Camera-type eye (tissue), 1 donor: Measurements from ENCODE around the gene NEUROG1. TPM values are rescaled to one million over a fixed set of nuclear protein-coding genes. Genes with fewer than 3 reads are reported as not detected.

Experiments used
- total RNA-seq: library from RNA; depleted of rRNA; stranded (reverse); fragments of >200 nt; gene quantifications from one replicate; pipeline ENCODE4 v1.2.3, GENCODE V29; 2014

NEUROG1 gene, protein sequence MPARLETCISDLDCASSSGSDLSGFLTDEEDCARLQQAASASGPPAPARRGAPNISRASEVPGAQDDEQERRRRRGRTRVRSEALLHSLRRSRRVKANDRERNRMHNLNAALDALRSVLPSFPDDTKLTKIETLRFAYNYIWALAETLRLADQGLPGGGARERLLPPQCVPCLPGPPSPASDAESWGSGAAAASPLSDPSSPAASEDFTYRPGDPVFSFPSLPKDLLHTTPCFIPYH
- 5.9 TPM for total RNA-seq

DNA sequence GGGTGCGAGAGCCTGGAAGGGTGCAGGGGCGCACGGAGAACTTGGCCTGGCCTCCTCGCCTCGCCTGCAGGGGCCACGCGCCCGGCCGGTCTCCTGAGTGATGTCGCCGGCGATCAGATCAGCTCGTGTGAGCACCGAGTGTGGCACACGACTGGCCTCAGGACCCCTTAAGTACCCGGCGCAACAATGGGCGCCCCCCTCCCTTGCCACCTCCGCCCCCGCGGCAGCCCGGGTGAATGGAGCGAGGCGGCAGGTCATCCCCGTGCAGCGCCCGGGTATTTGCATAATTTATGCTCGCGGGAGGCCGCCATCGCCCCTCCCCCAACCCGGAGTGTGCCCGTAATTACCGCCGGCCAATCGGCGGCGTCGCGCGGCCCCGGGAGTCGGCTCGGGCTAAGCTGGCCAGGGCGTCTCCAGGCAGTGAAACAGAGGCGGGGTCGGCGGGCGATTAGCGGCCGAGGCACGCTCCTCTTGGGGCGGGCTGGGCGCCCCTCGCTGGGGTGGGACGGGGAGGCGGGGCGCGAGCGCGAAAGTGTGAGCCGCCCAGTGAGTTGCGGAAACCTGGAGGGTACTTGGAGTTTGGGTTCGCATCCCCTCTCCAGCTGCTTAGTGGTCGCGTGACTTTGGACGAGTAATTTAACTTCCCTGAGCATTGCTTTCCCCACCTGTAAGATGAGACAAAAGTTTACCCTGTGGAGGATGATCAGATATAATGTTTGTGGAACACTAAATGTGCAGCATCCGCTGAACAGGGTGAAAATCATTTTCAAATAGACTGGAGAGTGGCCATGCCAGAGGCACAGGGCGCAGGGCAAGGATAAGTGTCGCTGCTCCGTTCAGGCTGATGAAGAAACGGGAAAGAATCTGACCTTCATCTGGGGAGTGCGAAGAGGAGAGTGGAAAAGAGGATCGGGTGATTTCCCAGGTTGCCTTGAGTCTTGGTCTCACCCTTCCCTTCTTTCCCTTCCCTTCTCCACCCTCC lies at the start of gene NEUROG1:
NEUROG1 (minus strand) TSS at position 145 of the 982 bp plus-strand sequence. CDS start 274 bp downstream, outside the sequence.

DNA sequence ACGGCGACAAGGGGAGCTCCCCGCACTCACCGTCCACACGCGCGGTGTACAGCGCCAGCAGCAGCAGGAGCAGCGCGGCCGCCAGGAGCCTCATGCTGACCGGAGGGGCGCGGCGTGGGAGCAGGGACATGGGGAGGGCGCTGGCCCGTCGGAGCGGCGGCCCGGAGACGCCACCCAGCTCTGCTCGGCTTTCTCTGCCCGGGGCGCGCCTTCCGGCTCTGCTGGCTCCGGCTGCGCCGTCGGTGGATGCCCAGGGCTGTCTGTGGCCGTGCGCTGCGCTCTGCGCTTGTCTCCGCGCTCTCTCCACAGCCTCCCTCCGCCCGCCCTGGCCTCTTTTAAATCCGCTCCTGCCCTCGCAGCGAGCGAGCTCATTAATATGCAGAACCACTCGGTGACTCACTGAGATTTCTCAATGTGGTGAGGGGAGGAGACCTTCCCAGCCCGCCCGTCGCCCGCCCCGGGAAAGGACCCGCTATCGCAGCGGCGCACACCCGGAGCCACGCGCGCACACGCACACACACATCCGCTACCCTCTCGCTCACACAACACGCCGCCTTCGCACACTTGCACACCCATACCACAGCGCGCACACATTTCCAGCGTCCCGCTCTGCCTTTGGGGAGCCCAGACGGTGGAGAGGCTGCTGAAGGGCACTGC lies 43.0 kb upstream of the NEUROG1 start, which contains the start of gene CXCL14:
CXCL14 (minus strand) TSS at position 307 of the 657 bp plus-strand sequence; CDS start at position 94, 213 bp downstream.

Other genes starting within 250 kb of the NEUROG1 start
- 274 TPM for gene MACROH2A1, start 136.7 kb downstream of the NEUROG1 start, total RNA-seq
- gene DCANP1, start 88.6 kb downstream of the NEUROG1 start, total RNA-seq = not detected
- gene TIFAB, start 83.6 kb downstream of the NEUROG1 start, total RNA-seq = 0.05 TPM
- gene CXCL14, start 43.0 kb upstream of the NEUROG1 start, total RNA-seq = 63.1 TPM